ENCODE data around the gene F9. TPM values are rescaled to one million over a fixed set of nuclear protein-coding genes. Genes with fewer than 3 reads are reported as not detected.

The F9 gene
- polyA plus RNA-seq, 4 donors: 0.27 TPM; not detected in 3

GRCh38 chrX:139596068-139596467 lies 65.5 kb downstream of the F9 start:
- no peak for DNase-seq (ENCODE audit: low read depth in 4 of 4, low spot score in 3 of 4)

DNA sequence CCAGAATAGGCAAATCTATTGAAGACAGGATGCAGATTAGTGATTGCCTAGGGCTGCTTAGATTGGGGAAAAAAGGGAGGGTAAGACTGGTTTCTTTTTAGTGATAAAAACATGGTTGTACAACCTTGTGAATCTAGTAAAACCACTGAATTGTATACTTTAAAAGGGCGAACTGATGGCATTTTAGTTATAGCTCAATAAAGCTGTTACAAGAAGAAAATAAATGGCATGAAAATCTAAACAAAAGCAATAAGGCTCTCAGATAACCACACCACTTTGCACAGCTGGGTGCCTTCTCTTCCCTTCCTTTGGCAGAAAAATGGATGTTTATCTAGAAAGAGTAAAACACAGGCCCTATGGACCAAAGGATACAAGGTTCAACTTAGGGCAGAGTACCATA lies 69.6 kb downstream of the F9 start:
- DNase-seq (ENCODE audit: low read depth in 4 of 4, low spot score in 3 of 4): no peak

Other genes with a start within 250 kb of the F9 start
- gene MCF2, start 177.4 kb downstream of the F9 start, polyA plus RNA-seq (ENCODE audit: insufficient read length in 4 of 4): 1 to 10 TPM in 3 of 4 donors, under 1 TPM in 1; 0.92 to 4.6 (median 1.3) TPM

Measured in left renal pelvis (tissue), 4 donors.